Measurements from ENCODE around the gene FLRT1. TPM values are rescaled to one million over a fixed set of nuclear protein-coding genes. Genes with fewer than 3 reads are reported as not detected.

FLRT1 gene
- total RNA-seq, 1 donor from 2014 or later: not detected

GRCh38 chr11:64064374-64065140 is 28.8 kb downstream of the FLRT1 start:
- H3K4me3 Mint-ChIP-seq (ENCODE audit: unreplicated experiment): no peak overlapping the region
- no peaks in the 10 kb centered on the region for H3K36me3 Mint-ChIP-seq (ENCODE audit: low read depth, unreplicated experiment)
- no peaks in the 10 kb centered on the region for H3K4me1 Mint-ChIP-seq (ENCODE audit: unreplicated experiment)
- no peaks in the 10 kb centered on the region for H3K9me3 Mint-ChIP-seq (ENCODE audit: unreplicated experiment)
- H3K27me3 Mint-ChIP-seq (ENCODE audit: unreplicated experiment): peaks cover 15% of the 10 kb centered on the region
- DNase-seq (ENCODE audit: low spot score): no peak
- TF ChIP-seq CTCF (IDR thresholded peaks at IDR 0.05; ENCODE audit: unreplicated experiment): no peak
- H3K27ac Mint-ChIP-seq (ENCODE audit: unreplicated experiment): no peak overlapping the region

- Mint-ChIP-seq H3K36me3 (ENCODE audit: low read depth, unreplicated experiment) (no peaks in the 10 kb centered on the region), H3K4me3 (ENCODE audit: unreplicated experiment) (no peak overlapping the region), H3K27ac (ENCODE audit: unreplicated experiment) (no peak overlapping the region), H3K9me3 (ENCODE audit: unreplicated experiment) (no peaks in the 10 kb centered on the region), H3K4me1 (ENCODE audit: unreplicated experiment) (no peaks in the 10 kb centered on the region), H3K27me3 (ENCODE audit: unreplicated experiment) (peaks cover 15% of the 10 kb centered on the region)
- DNase-seq (ENCODE audit: low spot score): no peak
- no peak for TF ChIP-seq CTCF (IDR thresholded peaks at IDR 0.05; ENCODE audit: unreplicated experiment)
These were observed 29.4 kb downstream of the FLRT1 start for GRCh38 chr11:64065141-64065465.

- Mint-ChIP-seq H3K4me3 (ENCODE audit: unreplicated experiment) (no peak overlapping the region), H3K27me3 (ENCODE audit: unreplicated experiment) (peaks cover 17% of the 10 kb centered on the region), H3K36me3 (ENCODE audit: low read depth, unreplicated experiment) (no peaks in the 10 kb centered on the region), H3K9me3 (ENCODE audit: unreplicated experiment) (no peaks in the 10 kb centered on the region), H3K4me1 (ENCODE audit: unreplicated experiment) (no peaks in the 10 kb centered on the region), H3K27ac (ENCODE audit: unreplicated experiment) (no peak overlapping the region)
- DNase-seq (ENCODE audit: low spot score): no peak
- no peak for TF ChIP-seq CTCF (IDR thresholded peaks at IDR 0.05; ENCODE audit: unreplicated experiment)
These were observed 30.0 kb downstream of the FLRT1 start for GRCh38 chr11:64065712-64066111.

GRCh38 chr11:64067230-64067993 is 31.7 kb downstream of the FLRT1 start:
- no peak overlapping the region for H3K4me3 Mint-ChIP-seq (ENCODE audit: unreplicated experiment)
- H3K36me3 Mint-ChIP-seq (ENCODE audit: low read depth, unreplicated experiment): no peaks in the 10 kb centered on the region
- no peaks in the 10 kb centered on the region for H3K9me3 Mint-ChIP-seq (ENCODE audit: unreplicated experiment)
- no peak for DNase-seq (ENCODE audit: low spot score)
- TF ChIP-seq CTCF (IDR thresholded peaks at IDR 0.05; ENCODE audit: unreplicated experiment): no peak
- H3K27me3 Mint-ChIP-seq (ENCODE audit: unreplicated experiment): peaks cover 15% of the 10 kb centered on the region
- H3K4me1 Mint-ChIP-seq (ENCODE audit: unreplicated experiment): no peaks in the 10 kb centered on the region
- H3K27ac Mint-ChIP-seq (ENCODE audit: unreplicated experiment): no peak overlapping the region
